AG04449 (cell line): Measurements from ENCODE around the gene CEP72.
"Not testable (repeated sequence)": the region's sequence is repeated elsewhere in the genome, so short reads cannot be mapped to it uniquely, and the experiment has no call there.

Experiments used
- CTCF ChIA-PET: fragments of 350-600 bp; formaldehyde crosslinking; extraction: SDS; loops from one replicate; lab custom pipeline; 2021; ENCODE audit warnings: antibody characterized with exemption; lab: Yijun Ruan, JAX
- POLR2A ChIA-PET: fragments of 400-600, 350-600 bp; formaldehyde crosslinking; extraction: SDS; loops from one replicate; lab custom pipeline; 2020; ENCODE audit warnings: antibody characterized with exemption, inconsistent platforms; lab: Yijun Ruan, JAX
- DNase-seq: peaks from one replicate; pipeline ENCODE4 v3.0.0-alpha.2; 2010; ENCODE audit warnings: low read depth, low spot score
- H3K4me3 ChIP-seq: 2 replicates; pipeline ENCODE4 v1.5.1; 2011; ENCODE audit warnings: low read depth, mild to moderate bottlenecking, control low read depth, low read length
- TF ChIP-seq, protein P1 (sequence below): IDR thresholded peaks from one replicate; pipeline ENCODE4 v1.5.1; 2011; ENCODE audit warnings: mild to moderate bottlenecking, moderate library complexity, low read length, control low read depth, inconsistent platforms; ENCODE audit not compliant: insufficient read depth; ENCODE audit errors: missing control alignments

CEP72 gene

DNA sequence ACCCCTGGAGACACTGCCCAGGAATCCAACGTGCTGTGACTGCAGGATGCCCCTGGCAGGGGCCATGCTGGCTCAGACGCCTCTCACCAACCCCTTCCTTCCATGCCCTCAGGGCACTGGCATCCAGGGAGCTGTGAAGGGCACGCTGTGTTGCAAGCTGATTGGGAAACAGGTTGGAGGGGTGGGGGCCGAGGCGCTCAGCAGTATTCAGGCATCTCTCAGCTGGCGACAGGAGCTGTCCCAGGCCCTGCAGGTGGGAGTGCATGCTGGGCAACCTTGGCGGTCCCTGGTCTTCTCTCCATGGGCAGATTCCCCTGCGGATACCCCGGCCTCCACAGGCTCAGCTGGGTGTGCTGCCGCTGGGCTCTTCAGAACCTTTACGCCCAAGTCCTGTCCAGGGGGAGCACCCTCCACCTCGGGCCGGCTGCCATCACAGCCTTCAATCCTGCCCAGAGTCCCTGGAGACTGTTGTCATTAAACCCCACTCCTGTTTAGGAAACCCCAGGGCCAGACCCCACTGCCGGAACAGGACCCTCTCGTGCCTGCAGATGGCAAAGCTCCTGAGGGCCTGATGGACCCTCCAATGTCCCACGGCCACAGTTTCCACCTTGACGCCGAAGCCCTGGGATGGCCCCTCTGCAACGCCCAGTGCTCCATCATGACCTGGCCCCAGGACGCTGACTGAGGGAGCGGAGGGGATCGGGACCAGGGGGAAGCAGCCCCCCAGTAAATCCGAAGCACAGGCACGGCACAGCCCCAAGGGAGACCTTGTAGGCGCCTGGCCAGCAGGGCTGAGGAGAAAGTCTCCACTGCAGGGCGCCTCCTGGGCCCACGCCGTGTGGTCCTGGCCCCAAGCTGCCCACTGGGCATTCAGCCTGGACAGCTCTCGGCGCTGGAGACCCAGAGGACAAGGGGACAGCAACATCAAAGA, 71.7 kb downstream of the CEP72 start:
- no peak overlapping the region for H3K4me3 ChIP-seq
- ChIA-PET POLR2A (no interaction called here), CTCF (no interaction called here)
- TF ChIP-seq, protein P1, sequence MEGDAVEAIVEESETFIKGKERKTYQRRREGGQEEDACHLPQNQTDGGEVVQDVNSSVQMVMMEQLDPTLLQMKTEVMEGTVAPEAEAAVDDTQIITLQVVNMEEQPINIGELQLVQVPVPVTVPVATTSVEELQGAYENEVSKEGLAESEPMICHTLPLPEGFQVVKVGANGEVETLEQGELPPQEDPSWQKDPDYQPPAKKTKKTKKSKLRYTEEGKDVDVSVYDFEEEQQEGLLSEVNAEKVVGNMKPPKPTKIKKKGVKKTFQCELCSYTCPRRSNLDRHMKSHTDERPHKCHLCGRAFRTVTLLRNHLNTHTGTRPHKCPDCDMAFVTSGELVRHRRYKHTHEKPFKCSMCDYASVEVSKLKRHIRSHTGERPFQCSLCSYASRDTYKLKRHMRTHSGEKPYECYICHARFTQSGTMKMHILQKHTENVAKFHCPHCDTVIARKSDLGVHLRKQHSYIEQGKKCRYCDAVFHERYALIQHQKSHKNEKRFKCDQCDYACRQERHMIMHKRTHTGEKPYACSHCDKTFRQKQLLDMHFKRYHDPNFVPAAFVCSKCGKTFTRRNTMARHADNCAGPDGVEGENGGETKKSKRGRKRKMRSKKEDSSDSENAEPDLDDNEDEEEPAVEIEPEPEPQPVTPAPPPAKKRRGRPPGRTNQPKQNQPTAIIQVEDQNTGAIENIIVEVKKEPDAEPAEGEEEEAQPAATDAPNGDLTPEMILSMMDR: no peak
- DNase-seq: no peak

DNA sequence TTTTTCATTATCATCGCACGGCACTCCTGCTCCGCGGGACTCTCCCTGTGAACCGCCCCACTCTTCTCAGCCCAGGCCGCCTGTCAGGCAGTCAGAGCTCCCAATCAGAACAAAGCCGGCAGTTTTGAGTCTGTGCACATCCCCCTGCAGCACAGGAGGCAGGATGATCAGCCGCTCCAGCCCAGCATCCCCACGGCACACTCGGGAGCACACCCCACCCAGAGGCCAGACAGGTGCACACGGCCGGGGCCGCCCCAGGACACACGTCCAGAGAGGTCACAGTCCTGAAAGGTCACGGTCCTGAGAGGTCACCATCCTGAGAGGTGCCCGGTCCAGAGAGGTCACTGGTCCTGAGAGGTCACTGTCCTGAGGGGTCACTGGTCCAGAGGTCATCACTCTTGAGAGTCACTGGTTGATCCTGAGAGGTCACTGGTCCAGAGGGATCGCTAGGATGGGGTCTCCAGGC, 72.6 kb downstream of the CEP72 start:
- CTCF ChIA-PET: no interaction called here
- DNase-seq: no peak
- POLR2A ChIA-PET: no interaction called here
- H3K4me3 ChIP-seq: no peak overlapping the region
- TF ChIP-seq, protein P1: no peak

DNA sequence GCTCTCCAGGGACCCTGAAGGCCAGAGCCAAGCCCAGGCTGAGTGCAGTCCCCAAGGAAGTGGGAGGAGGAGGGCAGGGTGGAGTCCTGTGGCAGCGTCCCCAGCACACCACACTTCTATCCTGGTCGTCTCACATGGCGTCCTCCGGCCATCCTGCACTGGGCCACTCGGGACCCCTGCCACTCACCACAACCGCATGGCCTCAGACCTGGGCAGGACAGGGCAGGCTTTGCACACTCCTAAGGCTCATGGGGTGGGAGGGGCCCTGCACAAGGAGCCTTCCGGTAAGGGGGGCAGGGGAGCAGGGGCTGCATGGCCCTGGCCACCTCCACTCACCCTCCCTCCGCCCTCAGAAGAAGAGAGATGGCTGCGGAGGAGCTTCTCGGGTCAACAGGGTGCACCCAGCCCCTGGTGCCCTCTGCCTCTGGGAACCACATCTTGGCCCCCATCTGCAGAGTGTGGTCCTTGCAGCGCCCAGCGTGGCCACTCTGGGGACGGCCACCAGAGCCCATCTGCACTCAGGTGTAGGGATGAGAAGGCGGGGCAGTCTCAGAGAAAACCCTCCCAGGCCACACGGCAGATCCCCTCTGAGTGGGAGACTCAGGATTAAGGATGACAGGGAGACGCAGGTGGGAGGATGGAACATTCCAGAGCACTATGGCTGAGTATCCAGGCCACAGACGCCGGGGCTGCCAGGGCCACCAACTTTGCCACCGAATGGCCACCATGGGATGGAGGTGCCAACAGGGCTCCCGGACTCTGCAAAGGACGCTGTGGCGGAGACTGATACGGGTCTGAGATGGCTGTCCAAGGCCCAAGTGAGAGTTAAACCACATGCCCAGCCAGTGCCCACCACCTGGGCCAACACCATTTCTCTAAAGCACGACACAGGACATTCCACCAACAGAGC, 73.4 kb downstream of the CEP72 start:
- TF ChIP-seq, protein P1: no peak
- no peak for DNase-seq
- ChIA-PET CTCF (no interaction called here), POLR2A (no interaction called here)
- H3K4me3 ChIP-seq: no peak overlapping the region

DNA sequence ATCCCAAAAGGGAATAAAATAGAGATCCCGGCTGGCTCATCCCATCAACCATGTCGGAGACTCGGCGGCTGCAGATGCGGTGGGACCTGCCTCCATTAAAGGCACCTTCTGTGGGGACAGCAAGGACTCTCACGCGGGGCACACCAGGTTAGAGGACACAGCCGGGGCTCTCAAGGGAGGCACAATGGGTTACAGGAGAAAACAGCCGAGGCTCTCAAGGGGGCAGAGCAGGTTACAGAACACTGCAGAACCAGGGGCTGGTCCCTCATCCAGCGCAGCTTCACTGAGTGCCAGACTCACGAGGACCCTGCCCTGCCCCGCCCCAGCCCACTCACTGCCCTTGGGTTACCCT, 74.0 kb downstream of the CEP72 start:
- DNase-seq, POLR2A ChIA-PET, H3K4me3 ChIP-seq, CTCF ChIA-PET: not testable (repeated sequence)

DNA sequence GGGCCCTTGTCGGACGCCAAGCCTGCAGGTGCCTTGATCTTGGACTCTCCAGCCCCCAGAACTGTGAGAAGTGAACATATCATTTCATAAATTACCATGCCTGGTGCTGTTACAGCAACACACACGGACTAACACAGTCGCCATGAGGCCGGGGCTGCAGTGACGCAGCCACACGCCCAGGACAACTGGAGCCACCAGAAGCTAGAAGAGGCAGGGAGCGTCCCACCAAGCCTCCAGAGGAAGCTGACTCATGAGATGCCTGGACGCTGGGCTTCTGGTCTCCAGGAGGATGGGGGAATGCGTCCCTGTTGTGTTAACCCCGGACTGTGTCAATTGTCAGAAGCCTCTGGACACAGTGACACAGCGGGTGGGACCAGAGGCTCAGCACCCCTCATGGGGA, 74.8 kb downstream of the CEP72 start:
- CTCF ChIA-PET, POLR2A ChIA-PET, H3K4me3 ChIP-seq, DNase-seq: not testable (repeated sequence)

DNA sequence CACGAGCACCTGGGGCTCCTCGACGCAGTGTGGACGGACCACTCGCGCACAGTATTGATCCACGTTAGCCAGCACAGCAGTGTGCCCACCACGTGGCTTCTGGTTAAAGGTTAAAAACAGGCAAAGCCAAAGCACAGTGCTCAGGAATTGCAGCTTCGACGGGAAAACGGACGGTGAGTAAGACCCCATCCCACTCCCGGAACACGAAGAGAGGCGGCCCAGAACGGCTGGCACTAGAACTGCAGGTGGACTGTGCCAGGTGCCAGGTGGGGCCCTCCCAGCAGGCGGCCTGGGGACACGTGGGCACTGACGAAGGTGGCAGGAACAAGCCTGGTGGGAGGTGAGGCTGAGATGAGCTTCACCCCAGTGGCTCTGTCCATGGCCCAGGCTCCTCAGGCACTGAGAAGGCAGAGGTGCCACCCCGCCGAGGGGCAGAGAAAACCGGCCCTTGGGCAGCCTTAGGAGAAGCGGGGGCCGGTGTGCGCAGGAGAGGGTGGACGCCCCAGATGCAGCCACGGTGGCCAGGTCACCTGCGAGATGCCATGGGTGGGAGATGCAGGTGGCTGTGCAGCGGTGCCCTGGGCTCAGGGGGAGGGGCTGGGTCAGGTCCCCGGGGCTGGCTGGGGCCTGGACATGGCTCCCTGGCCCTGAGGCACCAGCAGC, 76.3 kb downstream of the CEP72 start:
- POLR2A ChIA-PET, DNase-seq, CTCF ChIA-PET, H3K4me3 ChIP-seq: not testable (repeated sequence)

DNA sequence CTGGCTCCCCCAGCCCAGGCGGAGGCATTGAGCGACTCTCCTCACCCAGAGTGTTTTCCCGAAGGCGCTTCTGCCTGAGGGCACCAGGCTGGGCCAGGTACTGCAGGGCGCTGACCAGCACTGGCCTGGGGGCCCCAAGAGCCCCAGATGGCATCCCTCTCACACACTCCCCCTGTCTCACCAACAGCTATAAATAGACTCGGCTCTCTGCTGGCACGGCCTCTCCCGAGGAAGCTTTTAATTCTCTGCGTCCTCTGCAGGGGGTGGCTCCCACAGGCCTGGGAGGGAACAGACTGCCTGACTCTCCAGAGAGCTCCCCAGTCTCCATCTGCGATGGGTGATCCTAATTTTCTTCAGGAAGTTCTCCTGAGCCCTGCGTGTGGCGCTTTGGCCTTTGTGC, 78.2 kb downstream of the CEP72 start:
- CTCF ChIA-PET, POLR2A ChIA-PET, DNase-seq, H3K4me3 ChIP-seq: not testable (repeated sequence)

DNA sequence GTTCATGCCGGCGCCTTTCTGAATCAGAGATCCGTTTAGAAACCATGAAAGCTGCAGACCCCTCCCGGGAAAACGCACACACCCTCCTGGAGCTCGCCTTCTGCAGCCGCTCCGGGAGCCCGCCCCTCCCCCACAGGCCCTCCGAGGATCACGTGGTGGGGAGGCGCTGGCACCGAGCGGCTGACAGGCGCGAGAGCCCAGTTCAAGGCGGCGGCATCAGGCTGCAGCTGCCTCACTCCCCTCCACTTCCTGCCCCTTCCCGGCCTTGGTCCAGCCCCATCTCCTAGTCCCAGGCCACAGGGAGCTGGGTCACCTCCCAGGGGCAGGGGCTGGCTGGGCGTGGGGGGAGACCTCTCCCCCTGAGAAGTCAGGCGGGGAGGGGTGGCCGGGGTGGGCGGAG, 78.9 kb downstream of the CEP72 start:
- POLR2A ChIA-PET, DNase-seq, H3K4me3 ChIP-seq, CTCF ChIA-PET: not testable (repeated sequence)
